DND-41 (cell line): ENCODE measurements around the gene KLF11.
A peak's percentile ranks its signal among the peaks of the same experiment; 100 is the strongest.

Experiments
- ATAC-seq: fragments of 200-7000 bp; cut with Tn5 transposase; 3 replicates; pipeline ENCODE4 v1.9.1; 2021; ENCODE audit warnings: low read depth; ENCODE audit not compliant: insufficient read depth
- DNase-seq: peaks from one replicate; pipeline ENCODE4 v3.0.0-alpha.2; 2020
- H2AFZ ChIP-seq: 2 replicates; pipeline ENCODE4 v1.6.0; 2012; ENCODE audit warnings: low read depth, low read length
- H3K27ac ChIP-seq: 2 replicates; pipeline ENCODE4 v1.5.1; 2012; ENCODE audit warnings: low read length, inconsistent platforms
- H3K27me3 ChIP-seq: fragments of 200-600 bp; sonication (generic); 2 replicates; pipeline ENCODE4 v1.6.0; 2012; ENCODE audit warnings: low read length, mild to moderate bottlenecking, inconsistent platforms; ENCODE audit not compliant: insufficient read depth, poor library complexity
- H3K36me3 ChIP-seq: 2 replicates; pipeline ENCODE4 v1.5.1; 2012; ENCODE audit warnings: low read length, inconsistent platforms; ENCODE audit not compliant: insufficient read depth
- H3K4me1 ChIP-seq: 2 replicates; pipeline ENCODE4 v1.5.1; 2012; ENCODE audit warnings: mild to moderate bottlenecking, low read length; ENCODE audit not compliant: insufficient read depth
- H3K4me2 ChIP-seq: 2 replicates; pipeline ENCODE4 v1.6.0; 2012; ENCODE audit warnings: mild to moderate bottlenecking, moderate library complexity, low read length, inconsistent platforms; ENCODE audit not compliant: insufficient read depth
- H3K4me3 ChIP-seq, 2 experiments: fragments of 200-600 bp in 1 of 2; shearing (Covaris generic) in 1 of 2; 2 replicates each; pipeline ENCODE4 v1.5.1; 2012 to 2016; ENCODE audit warnings: inconsistent platforms in 2 of 2, low read length in 2 of 2, mild to moderate bottlenecking in 2 of 2, low read depth in 1 of 2, moderate library complexity in 1 of 2
- H3K79me2 ChIP-seq: 2 replicates; pipeline ENCODE4 v1.6.0; 2012; ENCODE audit warnings: low read length, inconsistent platforms; ENCODE audit not compliant: insufficient read depth
- H3K9ac ChIP-seq: 2 replicates; pipeline ENCODE4 v1.6.0; 2012; ENCODE audit warnings: low read depth, mild to moderate bottlenecking, inconsistent platforms, low read length, moderate library complexity
- H3K9me3 ChIP-seq: 2 replicates; pipeline ENCODE4 v1.5.1; 2012; ENCODE audit warnings: low read length, moderate library complexity, mild to moderate bottlenecking, inconsistent platforms; ENCODE audit not compliant: insufficient read depth, severe bottlenecking
- H4K20me1 ChIP-seq: 2 replicates; pipeline ENCODE4 v1.6.0; 2012; ENCODE audit warnings: low read length; ENCODE audit not compliant: insufficient read depth
- CTCF ChIP-seq: IDR thresholded peaks from 2 replicates; pipeline ENCODE4 v1.5.1; 2012; ENCODE audit warnings: borderline replicate concordance, low read length, moderate library complexity, mild to moderate bottlenecking; ENCODE audit not compliant: poor library complexity, severe bottlenecking; ENCODE audit errors: extremely low read depth
- EZH2 ChIP-seq: IDR thresholded peaks from 3 replicates; pipeline ENCODE4 v1.6.1; 2012; ENCODE audit warnings: borderline replicate concordance, low read depth, mild to moderate bottlenecking, moderate library complexity, low read length, inconsistent platforms; ENCODE audit not compliant: severe bottlenecking

Gene KLF11

GRCh38 chr2:10047616-10048500 is 4.5 kb downstream of the KLF11 start:
- Histone ChIP-seq H3K9ac (no peak overlapping the region), H2AFZ (no peak overlapping the region), H3K4me2 (no peak overlapping the region), H3K4me3 (no peak overlapping the region), H3K27ac (no peak overlapping the region), H3K9me3 (no peaks in the 10 kb centered on the region), H3K79me2 (no peaks in the 10 kb centered on the region), H3K27me3 (peaks cover 6% of the 10 kb centered on the region), H4K20me1 (no peaks in the 10 kb centered on the region), H3K4me1 (no peaks in the 10 kb centered on the region), H3K36me3 (no peaks in the 10 kb centered on the region)
- DNase-seq (no peak), ATAC-seq (no peak)
- TF ChIP-seq EZH2, result no peak
- no peak for TF ChIP-seq CTCF

- Histone ChIP-seq H4K20me1 (no peaks in the 10 kb centered on the region), H3K9me3 (no peaks in the 10 kb centered on the region), H3K9ac (no peak overlapping the region), H3K4me2 (no peak overlapping the region), H3K79me2 (no peaks in the 10 kb centered on the region), H3K36me3 (no peaks in the 10 kb centered on the region), H3K27ac (no peak overlapping the region), H3K27me3 (peaks cover 12% of the 10 kb centered on the region), H3K4me3 (no peak overlapping the region), H2AFZ (no peak overlapping the region), H3K4me1 (no peaks in the 10 kb centered on the region)
- DNase-seq, result no peak
- TF ChIP-seq CTCF, result peak; percentile 77
- TF ChIP-seq EZH2, result no peak
- ATAC-seq, result peak; percentile 44; the same call in 1 of the 3 replicates
These were observed 5.3 kb downstream of the KLF11 start for GRCh38 chr2:10048501-10049171.

GRCh38 chr2:10052216-10052615 is 8.9 kb downstream of the KLF11 start:
- no peak overlapping the region for H3K4me2 ChIP-seq
- H3K4me1 ChIP-seq, result no peaks in the 10 kb centered on the region
- no peaks in the 10 kb centered on the region for H3K79me2 ChIP-seq
- DNase-seq, result no peak
- H2AFZ ChIP-seq, result no peak overlapping the region
- peaks cover 22% of the 10 kb centered on the region for H3K27me3 ChIP-seq
- no peak for ATAC-seq
- H4K20me1 ChIP-seq, result no peaks in the 10 kb centered on the region
- H3K36me3 ChIP-seq, result no peaks in the 10 kb centered on the region
- no peak overlapping the region for H3K9ac ChIP-seq
- no peak overlapping the region for H3K4me3 ChIP-seq
- TF ChIP-seq EZH2, result no peak
- no peak for TF ChIP-seq CTCF
- H3K9me3 ChIP-seq, result no peaks in the 10 kb centered on the region
- H3K27ac ChIP-seq, result no peak overlapping the region
